AG04450 (cell line): ENCODE results near the gene SLC8A1. TPM values are rescaled to one million over a fixed set of nuclear protein-coding genes. Genes with fewer than 3 reads are reported as not detected.

Source experiments
- CTCF ChIA-PET: fragments of 300-600, 350-600 bp; formaldehyde crosslinking; extraction: SDS; loops from one replicate; lab custom pipeline; 2022; ENCODE audit warnings: antibody characterized with exemption, inconsistent platforms; lab: Charles Lee
- POLR2A ChIA-PET: fragments of 350-600 bp; formaldehyde crosslinking; extraction: SDS; loops from one replicate; lab custom pipeline; 2021; ENCODE audit warnings: antibody characterized with exemption, inconsistent platforms; lab: Yijun Ruan, JAX
- DNase-seq: peaks from one replicate; pipeline ENCODE4 v3.0.0-alpha.2; 2011; ENCODE audit warnings: low read depth, low spot score
- H3K27ac ChIP-seq: one replicate; pipeline ENCODE4 v1.5.1; 2012; ENCODE audit warnings: low read depth, low read length, control low read depth
- H3K27me3 ChIP-seq: one replicate; pipeline ENCODE4 v1.6.0; 2012; ENCODE audit warnings: low read length; ENCODE audit not compliant: control insufficient read depth, insufficient read depth
- H3K4me3 ChIP-seq: 2 replicates; pipeline ENCODE4 v1.5.1; 2011; ENCODE audit warnings: mild to moderate bottlenecking, low read depth, low read length, control low read depth
- H3K9me3 ChIP-seq: 2 replicates; pipeline ENCODE4 v1.5.1; 2012; ENCODE audit warnings: low read length; ENCODE audit not compliant: control insufficient read depth, insufficient read depth
- CTCF ChIP-seq: IDR thresholded peaks from 2 replicates; pipeline ENCODE4 v1.5.1; 2011; ENCODE audit warnings: low read depth, low read length, control low read depth, inconsistent platforms
- polyA plus RNA-seq: library from polyadenylated mRNA; depleted of rRNA; stranded (reverse); fragments of >200 nt; gene quantifications from 2 replicates; pipeline ENCODE4 v1.2.3, GENCODE V29; 2011

The SLC8A1 gene
- polyA plus RNA-seq, 1 experiment = 19.3 TPM

GRCh38 chr2:40199771-40200170, 252.1 kb downstream of the SLC8A1 start:
- H3K27ac ChIP-seq = no peak overlapping the region
- no peak for TF ChIP-seq CTCF
- no peak for DNase-seq

GRCh38 chr2:40197121-40197520, 254.8 kb downstream of the SLC8A1 start:
- CTCF ChIA-PET = no interaction called here
- H3K27ac ChIP-seq = no peak overlapping the region
- no peak overlapping the region for H3K4me3 ChIP-seq
- POLR2A ChIA-PET = no interaction called here
- no peaks in the 10 kb centered on the region for H3K27me3 ChIP-seq
- no peak for DNase-seq
- H3K9me3 ChIP-seq = no peaks in the 10 kb centered on the region
- no peak for TF ChIP-seq CTCF

More at GRCh38 chr2:40199771-40200170, 252.1 kb downstream of the SLC8A1 start:
- H3K27me3 ChIP-seq = no peaks in the 10 kb centered on the region
- POLR2A ChIA-PET = interaction anchor here (1.0 to 1.4 kb wide), 2 partner anchors 72 to 81 kb away, joined by 3 read pairs; no protein-coding TSS in a partner anchor
- H3K4me3 ChIP-seq = no peak overlapping the region
- no peaks in the 10 kb centered on the region for H3K9me3 ChIP-seq
- CTCF ChIA-PET = interaction anchor here (0.8 to 3.9 kb wide), 3 partner anchors 46 to 355 kb away, joined by 3 to 11 read pairs (median 4); no protein-coding TSS in a partner anchor

- ChIA-PET CTCF (interaction anchor here (1.2 kb wide), 1 partner anchor 65 kb away, joined by 3 read pairs; no protein-coding TSS in a partner anchor), POLR2A (no interaction called here)
- Histone ChIP-seq H3K27ac (no peak overlapping the region), H3K4me3 (no peak overlapping the region), H3K27me3 (no peaks in the 10 kb centered on the region), H3K9me3 (no peaks in the 10 kb centered on the region)
- no peak for TF ChIP-seq CTCF
- DNase-seq = no peak
These were observed 258.2 kb downstream of the SLC8A1 start for GRCh38 chr2:40193670-40194026.

DNA sequence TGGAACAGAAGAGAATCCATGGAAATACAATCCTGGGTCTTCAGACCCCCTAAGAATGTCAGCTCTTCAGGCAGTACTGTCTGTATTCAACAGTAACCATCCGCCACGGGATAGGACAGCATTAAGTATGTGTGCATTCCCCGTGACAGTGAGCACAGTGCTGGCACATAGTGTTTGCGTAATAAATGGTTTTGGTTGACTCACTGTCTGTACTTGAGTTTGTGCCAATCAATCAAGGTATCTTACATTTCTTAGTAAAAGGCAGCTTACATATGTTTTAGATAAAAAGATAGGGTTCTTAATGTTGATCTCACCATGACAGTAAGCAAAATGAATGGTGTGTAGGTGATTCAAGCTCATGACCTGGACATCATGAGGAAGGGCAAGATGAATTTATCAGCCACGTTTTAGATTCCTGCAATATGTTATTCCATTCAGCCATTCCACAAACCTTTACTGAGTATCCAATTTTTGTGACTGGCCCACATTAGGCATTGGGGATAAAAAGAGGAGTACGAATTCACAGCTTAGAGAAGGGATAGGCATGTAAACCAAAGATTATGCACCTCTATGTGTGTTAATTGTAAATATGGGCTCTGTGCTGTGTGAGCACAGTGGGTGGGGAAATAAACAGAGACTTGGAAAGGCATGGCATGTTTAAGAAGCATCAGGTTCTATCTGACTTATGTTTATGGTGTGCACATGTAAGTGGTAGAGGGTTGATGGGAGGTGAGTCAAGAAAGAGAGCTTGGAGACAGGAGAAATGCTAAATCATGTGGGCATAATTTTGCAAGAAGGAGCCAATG, 258.8 kb downstream of the SLC8A1 start:
- no peaks in the 10 kb centered on the region for H3K27me3 ChIP-seq
- H3K9me3 ChIP-seq = no peaks in the 10 kb centered on the region
- POLR2A ChIA-PET = no interaction called here
- CTCF ChIA-PET = interaction anchor here (1.1 to 1.2 kb wide), 2 partner anchors 20 to 64 kb away, joined by 3 read pairs; no protein-coding TSS in a partner anchor
- H3K4me3 ChIP-seq = no peak overlapping the region
- no peak for DNase-seq
- TF ChIP-seq CTCF = no peak
- no peak overlapping the region for H3K27ac ChIP-seq

DNA sequence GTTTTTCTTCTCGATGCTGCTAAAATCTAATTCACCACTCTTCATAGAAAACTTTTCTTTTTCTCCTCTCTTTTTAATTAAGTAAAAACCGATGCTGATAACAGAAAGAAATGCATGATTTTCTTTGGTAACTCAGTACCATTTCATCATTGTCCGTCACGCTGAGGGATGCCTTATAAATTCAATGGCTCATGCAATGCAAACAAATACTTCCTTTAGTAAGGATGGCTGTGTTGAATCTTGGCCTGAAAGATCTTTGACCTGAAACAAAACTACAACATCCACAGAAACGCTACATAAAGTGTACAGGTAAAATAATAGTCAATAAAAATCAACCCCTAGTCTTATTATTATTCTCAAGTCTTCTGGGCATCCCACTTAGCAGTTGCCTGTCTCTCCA, 261.4 kb downstream of the SLC8A1 start:
- Histone ChIP-seq H3K27me3 (no peaks in the 10 kb centered on the region), H3K9me3 (no peaks in the 10 kb centered on the region), H3K4me3 (no peak overlapping the region), H3K27ac (no peak overlapping the region)
- ChIA-PET POLR2A (interaction anchor here (0.5 kb wide), 1 partner anchor 63 kb away, joined by 7 read pairs; no protein-coding TSS in a partner anchor), CTCF (interaction anchor here (1.4 kb wide), 1 partner anchor 53 kb away, joined by 3 read pairs; no protein-coding TSS in a partner anchor)
- DNase-seq = no peak
- TF ChIP-seq CTCF = no peak
